H1 (cell line): ENCODE results near the gene ADGRG2.

Experiments used
- CTCF ChIP-seq, 3 experiments: IDR thresholded peaks; 1 replicate in 2 of 3; 2 replicates in 1 of 3; pipeline versions ENCODE4 v1.5.1 to v1.6.1; 2011; ENCODE audit warnings: low read length in 3 of 3, mild to moderate bottlenecking in 3 of 3, inconsistent platforms in 2 of 3, low read depth in 1 of 3, moderate library complexity in 1 of 3; ENCODE audit not compliant: insufficient read depth in 1 of 3; ENCODE audit errors: control extremely low read depth in 1 of 3
- EZH2 ChIP-seq: fragments of 200-600 bp; sonication (generic); IDR thresholded peaks from 2 replicates; pipeline ENCODE4 v1.7.1; 2012; ENCODE audit warnings: low read depth, mild to moderate bottlenecking, moderate library complexity, low read length, inconsistent platforms; ENCODE audit not compliant: severe bottlenecking
- HDAC6 ChIP-seq: IDR thresholded peaks from one replicate; pipeline ENCODE4 v1.7.1; 2012; ENCODE audit warnings: low read depth, mild to moderate bottlenecking, inconsistent platforms, low read length, moderate library complexity
- MAX ChIP-seq: IDR thresholded peaks from 2 replicates; pipeline ENCODE4 v1.6.1; 2012; ENCODE audit warnings: inconsistent platforms
- POLR2A ChIP-seq, 2 experiments: IDR thresholded peaks; 1 replicate in 1 of 2; 2 replicates in 1 of 2; pipeline ENCODE4 v1.6.1; 2011; ENCODE audit warnings: low read depth in 2 of 2, low read length in 2 of 2, mild to moderate bottlenecking in 2 of 2; ENCODE audit errors: control extremely low read depth in 1 of 2
- RFX5 ChIP-seq: IDR thresholded peaks from 2 replicates; pipeline ENCODE4 v1.6.1; 2011; ENCODE audit warnings: low read depth, low read length, improper control_type of control experiment, borderline replicate concordance
- SRF ChIP-seq: IDR thresholded peaks from 2 replicates; pipeline ENCODE4 v1.6.1; 2011; ENCODE audit warnings: mild to moderate bottlenecking, low read depth, low read length, moderate library complexity
- SUZ12 ChIP-seq: fragments of 200-600 bp; sonication (generic); IDR thresholded peaks from 2 replicates; pipeline ENCODE4 v1.6.1; 2012; ENCODE audit warnings: mild to moderate bottlenecking, inconsistent platforms, low read length, moderate library complexity, mixed read lengths
- TBP ChIP-seq: IDR thresholded peaks from 2 replicates; pipeline ENCODE4 v1.6.1; 2011; ENCODE audit warnings: low read depth, low read length, improper control_type of control experiment
- TF ChIP-seq, protein P1 (sequence below): IDR thresholded peaks from 2 replicates; pipeline ENCODE4 v1.6.1; 2012; ENCODE audit warnings: low read length, inconsistent platforms

- TF ChIP-seq POLR2A (IDR thresholded peaks at IDR 0.05; ENCODE audit: control extremely low read depth in 1 of 2, low read depth in 2 of 2, low read length in 2 of 2) (no peak), CTCF (IDR thresholded peaks at IDR 0.05; ENCODE audit: control extremely low read depth in 1 of 3, insufficient read depth in 1 of 3, low read depth in 1 of 3, low read length in 3 of 3) (no peak), MAX (no peak), TBP (no peak), HDAC6 (no peak), RFX5 (no peak), SRF (no peak), SUZ12 (no peak), EZH2 (no peak)
- TF ChIP-seq, protein P1, sequence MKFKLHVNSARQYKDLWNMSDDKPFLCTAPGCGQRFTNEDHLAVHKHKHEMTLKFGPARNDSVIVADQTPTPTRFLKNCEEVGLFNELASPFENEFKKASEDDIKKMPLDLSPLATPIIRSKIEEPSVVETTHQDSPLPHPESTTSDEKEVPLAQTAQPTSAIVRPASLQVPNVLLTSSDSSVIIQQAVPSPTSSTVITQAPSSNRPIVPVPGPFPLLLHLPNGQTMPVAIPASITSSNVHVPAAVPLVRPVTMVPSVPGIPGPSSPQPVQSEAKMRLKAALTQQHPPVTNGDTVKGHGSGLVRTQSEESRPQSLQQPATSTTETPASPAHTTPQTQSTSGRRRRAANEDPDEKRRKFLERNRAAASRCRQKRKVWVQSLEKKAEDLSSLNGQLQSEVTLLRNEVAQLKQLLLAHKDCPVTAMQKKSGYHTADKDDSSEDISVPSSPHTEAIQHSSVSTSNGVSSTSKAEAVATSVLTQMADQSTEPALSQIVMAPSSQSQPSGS: no peak
These were observed 73.2 kb downstream of the ADGRG2 start for GRCh38 chrX:19049110-19049509.
